Neural progenitor cell (in vitro differentiated cells): ENCODE data around the gene PIGO. TPM values are rescaled to one million over a fixed set of nuclear protein-coding genes. Genes with fewer than 3 reads are reported as not detected.

Experiments used
- DNase-seq: peaks from one replicate; pipeline ENCODE4 v3.0.0-alpha.2; 2016; ENCODE audit warnings: low spot score
- H2AFZ ChIP-seq: fragments of 200-600 bp; sonication (generic); replicated peaks from 2 replicates; pipeline ENCODE4 v1.6.1; 2016; ENCODE audit warnings: antibody characterized with exemption
- H3F3A ChIP-seq: fragments of 200-600 bp; sonication (generic); 2 replicates; pipeline ENCODE4 v1.6.1; 2016; ENCODE audit warnings: antibody characterized with exemption, low read depth
- H3K27ac ChIP-seq: fragments of 200-600 bp; sonication (generic); 2 replicates; pipeline ENCODE4 v1.5.1; 2016; ENCODE audit warnings: mild to moderate bottlenecking
- H3K27me3 ChIP-seq: fragments of 200-600 bp; sonication (generic); 2 replicates; pipeline ENCODE4 v1.6.1; 2016; ENCODE audit warnings: mild to moderate bottlenecking, moderate library complexity
- H3K36me3 ChIP-seq: fragments of 200-600 bp; sonication (generic); 2 replicates; pipeline ENCODE4 v1.5.1; 2016
- H3K4me1 ChIP-seq: fragments of 200-600 bp; sonication (generic); 2 replicates; pipeline ENCODE4 v1.6.1; 2016; ENCODE audit warnings: mixed run types
- H3K4me2 ChIP-seq: fragments of 200-600 bp; sonication (generic); 2 replicates; pipeline ENCODE4 v1.6.1; 2016
- H3K4me3 ChIP-seq: fragments of 200-600 bp; sonication (generic); 2 replicates; pipeline ENCODE4 v1.5.1; 2016
- H3K79me2 ChIP-seq: fragments of 200-600 bp; sonication (generic); 2 replicates; pipeline ENCODE4 v1.6.1; 2016; ENCODE audit warnings: low read depth
- H3K9ac ChIP-seq: fragments of 200-600 bp; sonication (generic); 2 replicates; pipeline ENCODE4 v1.6.1; 2016
- H3K9me3 ChIP-seq: fragments of 200-600 bp; sonication (generic); 2 replicates; pipeline ENCODE4 v1.5.1; 2016; ENCODE audit warnings: low read depth
- H4K20me1 ChIP-seq: fragments of 200-600 bp; sonication (generic); 2 replicates; pipeline ENCODE4 v1.6.1; 2016; ENCODE audit warnings: low read depth
- H3K27ac Mint-ChIP-seq: 3 replicates; pipeline ENCODE4 v1.8.0; 2021; ENCODE audit warnings: mixed read lengths
- H3K27me3 Mint-ChIP-seq: 2 replicates; pipeline ENCODE4 v1.8.0; 2022; ENCODE audit warnings: low read depth, mild to moderate bottlenecking, inconsistent platforms, moderate library complexity, mixed read lengths; ENCODE audit not compliant: insufficient read depth
- H3K36me3 Mint-ChIP-seq: 3 replicates; pipeline ENCODE4 v1.8.0; 2021; ENCODE audit warnings: mixed read lengths
- H3K4me1 Mint-ChIP-seq: 3 replicates; pipeline ENCODE4 v1.8.0; 2021; ENCODE audit warnings: mixed read lengths
- H3K4me3 Mint-ChIP-seq: 3 replicates; pipeline ENCODE4 v1.8.0; 2021; ENCODE audit warnings: mild to moderate bottlenecking, moderate library complexity, mixed read lengths
- H3K9me3 Mint-ChIP-seq: 3 replicates; pipeline ENCODE4 v1.8.0; 2020; ENCODE audit warnings: mixed read lengths
- EZH2 ChIP-seq: fragments of 200-600 bp; sonication (generic); IDR thresholded peaks from 2 replicates; pipeline ENCODE4 v1.6.1; 2017; ENCODE audit warnings: antibody characterized with exemption, mild to moderate bottlenecking, moderate library complexity
- EZH2phosphoT487 ChIP-seq: fragments of 200-600 bp; sonication (generic); IDR thresholded peaks from 2 replicates; pipeline ENCODE4 v1.6.1; 2017; ENCODE audit warnings: antibody characterized with exemption
- total RNA-seq: library from RNA; depleted of rRNA; stranded (reverse); fragments of >200 nt; gene quantifications from 2 replicates; pipeline ENCODE4 v1.2.3, GENCODE V29; 2015; ENCODE audit warnings: low replicate concordance
- TF ChIP-seq, protein P1 (sequence below): fragments of 200-600 bp; sonication (generic); IDR thresholded peaks from 2 replicates; pipeline ENCODE4 v1.5.1; 2017; ENCODE audit warnings: antibody characterized with exemption, mild to moderate bottlenecking

PIGO gene
- total RNA-seq, 1 donor from 2014 or later = 12.3 TPM

DNA sequence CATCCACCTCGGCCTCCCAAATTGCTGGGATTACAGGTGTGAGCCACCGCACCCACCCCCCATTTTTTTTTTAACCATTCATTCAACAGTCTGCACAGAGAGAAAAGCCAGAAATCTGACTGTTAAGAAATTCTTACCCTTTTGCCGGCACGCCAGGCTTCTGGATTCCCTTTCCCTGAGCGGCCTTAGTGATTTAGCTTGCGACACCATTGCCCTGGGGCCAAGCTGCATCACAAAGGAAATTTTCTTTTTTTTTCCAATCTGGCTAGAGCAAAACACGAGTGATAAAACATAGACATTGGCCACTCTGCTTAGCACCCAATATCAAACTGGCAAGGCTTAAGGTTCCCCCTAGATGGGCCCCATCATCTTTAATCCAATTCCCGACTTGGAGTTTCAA lies 40.5 kb upstream of the PIGO start:
- H3F3A ChIP-seq = no peaks in the 10 kb centered on the region
- peak overlapping the region; percentile 26 for H2AFZ ChIP-seq
- no peak overlapping the region for H3K4me3 ChIP-seq
- Mint-ChIP-seq H3K9me3 (peaks cover 27% of the 10 kb centered on the region), H3K36me3 (no peaks in the 10 kb centered on the region), H3K4me3 (no peak overlapping the region), H3K27ac (no peak overlapping the region), H3K27me3 (peaks cover 2% of the 10 kb centered on the region), H3K4me1 (no peaks in the 10 kb centered on the region)
- H4K20me1 ChIP-seq = no peaks in the 10 kb centered on the region
- no peaks in the 10 kb centered on the region for H3K79me2 ChIP-seq
- peaks cover 8% of the 10 kb centered on the region for H3K9me3 ChIP-seq
- H3K27ac ChIP-seq = no peak overlapping the region
- no peak overlapping the region for H3K9ac ChIP-seq
- H3K27me3 ChIP-seq = no peaks in the 10 kb centered on the region
- no peak overlapping the region for H3K4me2 ChIP-seq
- TF ChIP-seq, protein P1, sequence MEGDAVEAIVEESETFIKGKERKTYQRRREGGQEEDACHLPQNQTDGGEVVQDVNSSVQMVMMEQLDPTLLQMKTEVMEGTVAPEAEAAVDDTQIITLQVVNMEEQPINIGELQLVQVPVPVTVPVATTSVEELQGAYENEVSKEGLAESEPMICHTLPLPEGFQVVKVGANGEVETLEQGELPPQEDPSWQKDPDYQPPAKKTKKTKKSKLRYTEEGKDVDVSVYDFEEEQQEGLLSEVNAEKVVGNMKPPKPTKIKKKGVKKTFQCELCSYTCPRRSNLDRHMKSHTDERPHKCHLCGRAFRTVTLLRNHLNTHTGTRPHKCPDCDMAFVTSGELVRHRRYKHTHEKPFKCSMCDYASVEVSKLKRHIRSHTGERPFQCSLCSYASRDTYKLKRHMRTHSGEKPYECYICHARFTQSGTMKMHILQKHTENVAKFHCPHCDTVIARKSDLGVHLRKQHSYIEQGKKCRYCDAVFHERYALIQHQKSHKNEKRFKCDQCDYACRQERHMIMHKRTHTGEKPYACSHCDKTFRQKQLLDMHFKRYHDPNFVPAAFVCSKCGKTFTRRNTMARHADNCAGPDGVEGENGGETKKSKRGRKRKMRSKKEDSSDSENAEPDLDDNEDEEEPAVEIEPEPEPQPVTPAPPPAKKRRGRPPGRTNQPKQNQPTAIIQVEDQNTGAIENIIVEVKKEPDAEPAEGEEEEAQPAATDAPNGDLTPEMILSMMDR = no peak
- no peak for TF ChIP-seq EZH2phosphoT487
- no peak for TF ChIP-seq EZH2
- no peaks in the 10 kb centered on the region for H3K36me3 ChIP-seq
- DNase-seq = no peak
- H3K4me1 ChIP-seq = no peaks in the 10 kb centered on the region

DNA sequence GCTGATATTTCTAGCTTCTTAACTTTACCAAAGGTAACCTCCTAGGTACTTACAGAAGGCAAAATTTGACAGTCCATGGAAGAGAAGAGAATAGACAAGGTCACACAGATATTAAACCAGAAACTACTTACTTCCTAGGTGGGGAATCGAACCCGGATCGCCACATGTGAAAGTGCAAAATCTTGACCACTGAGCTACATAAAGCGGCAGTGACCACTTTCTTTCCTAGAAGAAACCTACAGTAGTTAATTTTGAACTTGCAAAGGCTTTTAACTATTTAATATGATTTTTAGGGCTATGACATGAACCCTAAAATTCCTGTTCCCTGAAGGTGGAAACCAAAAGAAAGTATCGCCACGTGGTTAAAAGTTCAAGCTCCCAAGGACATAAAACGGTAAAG lies 39.6 kb upstream of the PIGO start:
- Histone ChIP-seq H3K27me3 (no peaks in the 10 kb centered on the region), H2AFZ (no peak overlapping the region), H3K4me3 (no peak overlapping the region), H3K9ac (no peak overlapping the region), H3K79me2 (no peaks in the 10 kb centered on the region), H3K36me3 (no peaks in the 10 kb centered on the region), H3F3A (no peaks in the 10 kb centered on the region), H3K9me3 (peaks cover 7% of the 10 kb centered on the region), H3K4me2 (no peak overlapping the region), H3K27ac (no peak overlapping the region), H4K20me1 (no peaks in the 10 kb centered on the region), H3K4me1 (no peaks in the 10 kb centered on the region)
- H3K9me3 Mint-ChIP-seq = peaks cover 24% of the 10 kb centered on the region
- TF ChIP-seq, protein P1 = no peak
- TF ChIP-seq EZH2 = no peak
- TF ChIP-seq EZH2phosphoT487 = no peak
- no peak overlapping the region for H3K27ac Mint-ChIP-seq
- H3K36me3 Mint-ChIP-seq = no peaks in the 10 kb centered on the region
- peaks cover under 1% of the 10 kb centered on the region for H3K27me3 Mint-ChIP-seq
- H3K4me3 Mint-ChIP-seq = no peak overlapping the region
- DNase-seq = no peak
- H3K4me1 Mint-ChIP-seq = no peaks in the 10 kb centered on the region

DNA sequence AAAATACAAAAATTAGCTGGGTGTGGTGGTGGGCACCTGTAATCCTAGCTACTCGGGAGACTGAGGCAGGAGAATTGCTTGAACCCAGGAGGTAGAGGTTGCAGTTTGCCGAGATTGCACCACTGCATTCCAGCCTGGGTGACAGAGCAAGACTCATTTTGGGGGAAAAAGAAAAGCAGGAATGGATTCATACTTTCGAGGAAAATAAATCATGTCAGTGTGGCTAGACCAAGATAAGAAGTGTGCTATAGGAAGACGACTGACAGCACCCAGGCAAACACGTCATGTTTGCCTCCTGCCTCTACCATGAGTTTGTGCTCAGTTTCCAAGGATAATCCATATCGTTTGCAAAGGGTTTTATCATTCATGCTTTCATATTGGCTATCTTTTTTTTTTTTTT lies 38.5 kb upstream of the PIGO start:
- peaks cover 14% of the 10 kb centered on the region for H3K9me3 ChIP-seq
- no peaks in the 10 kb centered on the region for H3K36me3 ChIP-seq
- H3K4me1 ChIP-seq = no peaks in the 10 kb centered on the region

More for the DNA sequence above, 38.5 kb upstream of the PIGO start:
- Histone ChIP-seq H3K27ac (no peak overlapping the region), H3F3A (no peaks in the 10 kb centered on the region), H3K27me3 (no peaks in the 10 kb centered on the region), H3K4me2 (no peak overlapping the region), H3K4me3 (no peak overlapping the region), H3K79me2 (no peaks in the 10 kb centered on the region), H2AFZ (no peak overlapping the region), H4K20me1 (no peaks in the 10 kb centered on the region), H3K9ac (no peak overlapping the region)
- H3K27ac Mint-ChIP-seq = no peak overlapping the region
- no peaks in the 10 kb centered on the region for H3K27me3 Mint-ChIP-seq
- H3K36me3 Mint-ChIP-seq = no peaks in the 10 kb centered on the region
- no peaks in the 10 kb centered on the region for H3K4me1 Mint-ChIP-seq
- no peak for TF ChIP-seq EZH2
- TF ChIP-seq, protein P1 = no peak
- no peak for TF ChIP-seq EZH2phosphoT487
- H3K9me3 Mint-ChIP-seq = peaks cover 21% of the 10 kb centered on the region
- H3K4me3 Mint-ChIP-seq = no peak overlapping the region
- no peak for DNase-seq
